Measurements from ENCODE around the gene KAZN. TPM values are rescaled to one million over a fixed set of nuclear protein-coding genes. Genes with fewer than 3 reads are reported as not detected.

Gene KAZN
- total RNA-seq, 4 donors from 2014 or later, result 0.77 to 12.3 (median 4.9) TPM

GRCh38 chr1:14600405-14601112 lies 2.1 kb downstream of the KAZN start:
- no peaks in the 10 kb centered on the region for H3K9me3 ChIP-seq
- peaks cover 0 to 16% of the 10 kb centered on the region in 2 donors for H3K4me1 ChIP-seq
- H3K36me3 ChIP-seq, result no peaks in the 10 kb centered on the region
- TF ChIP-seq CTCF (IDR thresholded peaks at IDR 0.05), result no peak
- no peak for DNase-seq
- H3K27me3 ChIP-seq, result no peaks in the 10 kb centered on the region
- H3K27ac ChIP-seq, result no peak overlapping the region
- no peak overlapping the region for H3K4me3 ChIP-seq
- intact Hi-C loops (cut with DNase I; ENCODE audit: low total_unique reads), result no loop called here

GRCh38 chr1:14602136-14602535 lies 3.7 kb downstream of the KAZN start:
- H3K4me3 ChIP-seq, result no peak overlapping the region
- peaks cover 0 to 16% of the 10 kb centered on the region in 2 donors for H3K4me1 ChIP-seq
- no peaks in the 10 kb centered on the region for H3K36me3 ChIP-seq
- peak; percentile 33 to 48 for DNase-seq
- H3K9me3 ChIP-seq, result no peaks in the 10 kb centered on the region
- H3K27ac ChIP-seq, result no peak overlapping the region
- no peak for TF ChIP-seq POLR2A (IDR thresholded peaks at IDR 0.05)
- no peak for TF ChIP-seq CTCF (IDR thresholded peaks at IDR 0.05)
- intact Hi-C loops (cut with DNase I; ENCODE audit: low total_unique reads), result no loop called here
- H3K27me3 ChIP-seq, result no peaks in the 10 kb centered on the region

- no peak for DNase-seq
- Histone ChIP-seq H3K27me3 (no peaks in the 10 kb centered on the region), H3K4me1 (peaks cover 0 to 9% of the 10 kb centered on the region in 2 donors), H3K36me3 (no peaks in the 10 kb centered on the region), H3K4me3 (no peak overlapping the region), H3K9me3 (no peaks in the 10 kb centered on the region), H3K27ac (no peak overlapping the region)
- TF ChIP-seq CTCF (IDR thresholded peaks at IDR 0.05), result no peak
- no peak for TF ChIP-seq POLR2A (IDR thresholded peaks at IDR 0.05)
- intact Hi-C loops (cut with DNase I; ENCODE audit: low total_unique reads), result no loop called here
Observed at GRCh38 chr1:14603645-14604044, 5.2 kb downstream of the KAZN start.

GRCh38 chr1:14604414-14604813 lies 5.9 kb downstream of the KAZN start:
- H3K27ac ChIP-seq, result no peak overlapping the region
- intact Hi-C loops (cut with DNase I; ENCODE audit: low total_unique reads), result no loop called here
- peaks cover 0 to 2% of the 10 kb centered on the region in 2 donors for H3K4me1 ChIP-seq
- no peak for DNase-seq
- H3K4me3 ChIP-seq, result no peak overlapping the region
- H3K36me3 ChIP-seq, result no peaks in the 10 kb centered on the region
- no peak for TF ChIP-seq POLR2A (IDR thresholded peaks at IDR 0.05)
- no peak for TF ChIP-seq CTCF (IDR thresholded peaks at IDR 0.05)
- H3K9me3 ChIP-seq, result no peaks in the 10 kb centered on the region
- H3K27me3 ChIP-seq, result no peaks in the 10 kb centered on the region

- TF ChIP-seq POLR2A (IDR thresholded peaks at IDR 0.05) (no peak), CTCF (IDR thresholded peaks at IDR 0.05) (no peak)
- H3K36me3 ChIP-seq, result no peaks in the 10 kb centered on the region
- no peak overlapping the region for H3K4me3 ChIP-seq
- no peak for DNase-seq
- no peaks in the 10 kb centered on the region for H3K27me3 ChIP-seq
- no peak overlapping the region for H3K27ac ChIP-seq
- no peaks in the 10 kb centered on the region for H3K9me3 ChIP-seq
- no peaks in the 10 kb centered on the region for H3K4me1 ChIP-seq
- intact Hi-C loops (cut with DNase I; ENCODE audit: low total_unique reads), result no loop called here
Observed at GRCh38 chr1:14605945-14606344, 7.5 kb downstream of the KAZN start.
